K562 (cell line): ENCODE data around the gene MMP11. TPM values are rescaled to one million over a fixed set of nuclear protein-coding genes. Genes with fewer than 3 reads are reported as not detected.

Experiments used
- ATAC-seq: fragments of 200-7000 bp; cut with Tn5 transposase; 3 replicates; pipeline ENCODE4 v1.9.1; 2020; ENCODE audit warnings: moderate library complexity
- BruUV-seq: library from RNA; stranded (reverse); fragments of 400-500 nt; replicated peaks from 2 replicates; lab custom pipeline; 2021; lab: Mats Ljungman, UMichigan
- CTCF ChIA-PET: fragments of 300-600 bp; formaldehyde crosslinking; extraction: SDS; loops from one replicate; lab custom pipeline; 2021; ENCODE audit warnings: low intra/inter-chr PET ratio; lab: Yijun Ruan, JAX
- POLR2A ChIA-PET: fragments of 300-600, 350-650 bp; sonication (Branson Sonifier 250); formaldehyde crosslinking; extraction: SDS; loops from one replicate; lab custom pipeline; 2021; ENCODE audit warnings: antibody characterized with exemption, inconsistent platforms; lab: Yijun Ruan, JAX
- DNase-seq, 4 experiments: peaks; one replicate each; pipeline versions ENCODE4 v3.0.0 to v3.0.0-alpha.2; 2011 to 2018; ENCODE audit warnings: low spot score in 3 of 4, mixed read lengths in 3 of 4; ENCODE audit errors: extremely low read depth in 1 of 4
- FAIRE-seq: peaks from 2 replicates; lab custom pipeline; 2011; peaks lifted over from hg19 to GRCh38; lab: Jason Lieb, UNC
- H2AFZ ChIP-seq: 2 replicates; pipeline ENCODE4 v1.6.0; 2011; ENCODE audit warnings: low read depth, low read length, control low read depth, inconsistent platforms
- H3K27ac ChIP-seq: fragments of 200-600 bp; 3 replicates; pipeline ENCODE4 v1.8.0; 2011; ENCODE audit warnings: low read depth, mild to moderate bottlenecking, control low read depth, inconsistent platforms, low read length, moderate library complexity, mixed read lengths; ENCODE audit errors: extremely low read depth
- H3K27me3 ChIP-seq, 2 experiments: fragments of 300-600 bp in 1 of 2; 2 replicates in 1 of 2; 3 replicates in 1 of 2; pipeline versions ENCODE4 v1.6.0 to v1.8.0; 2011; ENCODE audit warnings: inconsistent platforms in 2 of 2, low read length in 2 of 2, mild to moderate bottlenecking in 1 of 2, mixed read lengths in 1 of 2, moderate library complexity in 1 of 2; ENCODE audit not compliant: control insufficient read depth in 2 of 2, insufficient read depth in 2 of 2
- H3K36me3 ChIP-seq: fragments of 300-600 bp; 3 replicates; pipeline ENCODE4 v1.8.0; 2011; ENCODE audit warnings: mild to moderate bottlenecking, low read length, inconsistent platforms; ENCODE audit not compliant: control insufficient read depth, insufficient read depth
- H3K4me1 ChIP-seq, 2 experiments: fragments of 200-600 bp in 1 of 2; replicated peaks in 1 of 2; 2 replicates in 1 of 2; 3 replicates in 1 of 2; pipeline versions ENCODE4 v1.5.1 to v1.8.0; 2011; ENCODE audit warnings: inconsistent platforms in 2 of 2, low read length in 2 of 2, mild to moderate bottlenecking in 1 of 2, mixed read lengths in 1 of 2, moderate library complexity in 1 of 2; ENCODE audit not compliant: control insufficient read depth in 2 of 2, insufficient read depth in 2 of 2
- H3K4me2 ChIP-seq: 2 replicates; pipeline ENCODE4 v1.6.1; 2011; ENCODE audit warnings: low read length, control low read depth, inconsistent platforms, mixed read lengths; ENCODE audit not compliant: insufficient read depth
- H3K4me3 ChIP-seq: fragments of 200-600 bp; sonication (generic), shearing (Covaris generic); 2 replicates; pipeline ENCODE4 v1.5.1; 2016; ENCODE audit warnings: control low read depth, inconsistent platforms
- H3K79me2 ChIP-seq: fragments of 200-600 bp; 3 replicates; pipeline ENCODE4 v1.8.0; 2011; ENCODE audit warnings: low read length, inconsistent platforms; ENCODE audit not compliant: control insufficient read depth, insufficient read depth
- H3K9ac ChIP-seq, 2 experiments: 2 replicates each; pipeline versions ENCODE4 v1.6.0 to v1.6.1; 2011; ENCODE audit warnings: low read depth in 2 of 2, low read length in 2 of 2, control low read depth in 1 of 2, inconsistent platforms in 1 of 2, mild to moderate bottlenecking in 1 of 2, mixed read lengths in 1 of 2; ENCODE audit not compliant: insufficient read depth in 1 of 2
- H3K9me1 ChIP-seq: one replicate; pipeline ENCODE4 v1.6.0; 2011; ENCODE audit warnings: inconsistent platforms, mild to moderate bottlenecking, low read length, moderate library complexity; ENCODE audit not compliant: control insufficient read depth, insufficient read depth
- H3K9me3 ChIP-seq: replicated peaks from 2 replicates; pipeline ENCODE4 v1.5.1; 2011; ENCODE audit warnings: low read depth, low read length, inconsistent platforms; ENCODE audit not compliant: control insufficient read depth, insufficient read depth
- H4K20me1 ChIP-seq: replicated peaks from 2 replicates; pipeline ENCODE4 v1.6.1; 2011; ENCODE audit warnings: low read length, inconsistent platforms, mixed read lengths; ENCODE audit not compliant: control insufficient read depth, insufficient read depth
- BMI1 ChIP-seq: fragments of 150-350 bp; IDR thresholded peaks from 2 replicates; pipeline ENCODE4 v1.6.1; 2014; ENCODE audit warnings: low read length
- EGR1 ChIP-seq: fragments of 450-650 bp; conservative IDR thresholded peaks from 2 replicates; pipeline ENCODE4 v1.6.1; 2017; ENCODE audit warnings: mild to moderate bottlenecking
- PHB2 ChIP-seq: fragments of 450-650 bp; IDR thresholded peaks from 2 replicates; pipeline ENCODE4 v1.6.1; 2017; ENCODE audit warnings: low read depth
- TARDBP ChIP-seq: fragments of 450-650 bp; IDR thresholded peaks from 2 replicates; pipeline ENCODE4 v1.6.1; 2016
- ZNF3 ChIP-seq: fragments of 250-450 bp; sonication (Bioruptor Pico); IDR thresholded peaks from 2 replicates; pipeline ENCODE4 v1.5.0; 2021; ENCODE audit warnings: mild to moderate bottlenecking, moderate library complexity
- WGBS: fragments of 100-300 bp; shearing (Covaris generic); methylation state at CpG from one replicate; pipeline ENCODE4 v1.1.6; 2016; ENCODE audit warnings: low coverage, mixed read lengths; ENCODE audit not compliant: insufficient coverage; ENCODE audit errors: missing lambda C conversion rate; 5-methylcytosine and 5-hydroxymethylcytosine counted together
- in situ Hi-C: fragments of 300-500 bp; cut with MboI; formaldehyde crosslinking; loops from 4 replicates; pipeline ENCODE4 v1.15.0; 2018; ENCODE audit warnings: inconsistent platforms, mixed read lengths
- intact Hi-C: fragments of 100-400 bp; cut with micrococcal nuclease; formaldehyde crosslinking; loops from 2 replicates; pipeline ENCODE4 v1.14.2; 2022
- polyA plus RNA-seq, 8 experiments: library from polyadenylated mRNA; depleted of rRNA in 4 of 8; stranded (reverse) in 5 of 8; unstranded in 3 of 8; fragments of >200 nt; fragmentation: Nextera tagmentation in 2 of 8; fragmentation: Illumina TruSeq in 1 of 8; extraction: Ambion mirVana in 2 of 8; extraction: Trizol in 1 of 8; gene quantifications; 2 replicates each; pipeline versions ENCODE4 v1.2.1 to v1.2.3, GENCODE V29; 2011 to 2014; ENCODE audit warnings: inconsistent platforms in 1 of 8, missing spikeins in 1 of 8
- total RNA-seq, 7 experiments: library from RNA; depleted of rRNA in 6 of 7; stranded (reverse); fragments of >200 nt in 6 of 7; fragmentation: Illumina TruSeq in 2 of 7; extraction: Trizol in 2 of 7; gene quantifications; 2 replicates each; pipeline versions ENCODE4 v1.2.1 to v1.2.3, GENCODE V29; 2011 to 2021; ENCODE audit warnings: low replicate concordance in 1 of 7

The MMP11 gene
- total and polyA plus RNA-seq, 9 of the 15 experiments (the other 6 are each of a cell fraction or from before 2014, with no cell fraction given), result 0.14 to 1.8 (median 1.1) TPM; not detected in 2

- Histone ChIP-seq H3K4me1 (peaks cover 0 to 31% of the 10 kb centered on the region in 2 experiments; a peak in 2 of 5 replicates), H3K36me3 (no peaks in the 10 kb centered on the region), H3K27ac (no peak overlapping the region), H4K20me1 (no peaks in the 10 kb centered on the region), H3K4me3 (no peak overlapping the region), H3K9me1 (no peaks in the 10 kb centered on the region), H3K9ac (peak overlapping the region in 1 of 2 experiments; percentile 45; a peak in 1 of 4 replicates), H2AFZ (no peak overlapping the region), H3K9me3 (no peaks in the 10 kb centered on the region), H3K79me2 (no peaks in the 10 kb centered on the region), H3K27me3 (no peaks in the 10 kb centered on the region), H3K4me2 (no peak overlapping the region)
- 54% methylated on average over 9 of the region's 11 CpGs for WGBS
- no TSS peak for BruUV-seq
- intact Hi-C loops, result no loop called here
- CTCF ChIA-PET, result no interaction called here
- ATAC-seq, result no peak
- DNase-seq, result no peak
- POLR2A ChIA-PET, result interaction anchor here (1.0 kb wide), 1 partner anchor 12 kb away, joined by 3 read pairs; no protein-coding TSS in a partner anchor
- TF ChIP-seq BMI1, result no peak
- TF ChIP-seq PHB2, result no peak
- no peak for FAIRE-seq
- in situ Hi-C loops, result no loop called here
These were observed 5.3 kb downstream of the MMP11 start for GRCh38 chr22:23777776-23778576.

GRCh38 chr22:23778577-23778900 is 5.9 kb downstream of the MMP11 start:
- Histone ChIP-seq H2AFZ (no peak overlapping the region), H3K36me3 (no peaks in the 10 kb centered on the region), H3K4me2 (no peak overlapping the region), H4K20me1 (no peaks in the 10 kb centered on the region), H3K9me1 (no peaks in the 10 kb centered on the region), H3K9me3 (no peaks in the 10 kb centered on the region), H3K9ac (no peak overlapping the region; a peak in 1 of 4 replicates), H3K4me1 (peaks cover 0 to 25% of the 10 kb centered on the region in 2 experiments; a peak in 2 of 5 replicates), H3K79me2 (no peaks in the 10 kb centered on the region), H3K27ac (no peak overlapping the region), H3K27me3 (no peaks in the 10 kb centered on the region), H3K4me3 (no peak overlapping the region)
- 18% methylated on average over 3 of the region's 3 CpGs for whole genome bisulfite sequencing
- ATAC-seq (no peak), FAIRE-seq (no peak), DNase-seq (no peak)
- in situ Hi-C loops (no loop called here), intact Hi-C loops (no loop called here)
- no TSS peak for BruUV-seq
- TF ChIP-seq TARDBP (no peak), EGR1 (no peak), ZNF3 (CRISPR knock-in tag) (no peak)
- ChIA-PET CTCF (no interaction called here), POLR2A (interaction anchor here (1.0 to 1.1 kb wide), 2 partner anchors 11 to 588 kb away, joined by 3 to 4 read pairs; no protein-coding TSS in a partner anchor)
